GM12873 (cell line): ENCODE results near the gene FDX2.

ENCODE experiments used
- TF ChIP-seq, protein P1 (sequence below): IDR thresholded peaks from 2 replicates; pipeline ENCODE4 v1.5.1; 2012; ENCODE audit warnings: low read depth, mild to moderate bottlenecking, moderate library complexity, low read length, control low read depth; ENCODE audit not compliant: insufficient read depth; ENCODE audit errors: missing control alignments

Gene FDX2

DNA sequence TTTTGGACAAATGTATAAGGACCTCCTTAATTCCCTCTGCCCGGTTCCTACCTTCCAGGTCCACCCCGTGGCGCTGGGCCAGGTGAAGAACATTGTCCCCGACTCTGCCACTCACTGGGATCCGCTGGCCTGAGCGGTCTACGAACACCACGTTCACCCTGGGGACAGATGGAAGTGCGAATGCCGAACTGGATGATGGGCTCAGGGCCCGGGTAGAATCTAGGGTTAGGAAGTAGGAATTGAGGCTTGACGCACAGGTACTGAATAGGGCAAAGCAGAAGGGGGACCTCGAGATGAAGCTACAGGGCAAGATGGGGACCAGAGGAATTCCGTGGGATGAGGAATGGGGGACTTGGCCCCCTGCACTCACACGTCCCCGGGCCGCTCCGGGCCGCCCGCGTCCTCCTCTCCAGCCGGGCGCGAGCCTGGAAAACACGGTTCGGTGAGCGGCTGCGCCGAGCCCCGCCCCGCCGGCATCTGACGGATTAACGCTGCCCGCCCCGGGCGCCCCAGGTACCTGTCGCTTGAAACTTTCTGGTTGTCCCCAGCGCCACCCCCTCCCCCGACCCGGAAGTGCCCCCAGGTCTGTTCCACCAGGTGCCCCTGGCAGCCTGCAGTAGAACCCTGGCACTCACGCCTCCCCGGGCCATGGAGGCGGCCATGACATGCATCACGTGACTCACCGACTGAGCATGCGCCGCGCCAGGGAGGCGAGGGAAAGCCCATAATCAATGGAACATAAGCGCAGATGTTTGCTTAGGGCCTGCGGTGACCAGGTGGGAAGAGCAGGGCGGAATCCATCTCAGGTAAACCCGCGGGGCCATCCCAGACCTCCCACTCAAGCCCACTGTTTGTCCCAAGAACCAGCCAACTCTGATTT, at the start of gene FDX2:
FDX2 (minus strand) TSS at position 681 of the 880 bp plus-strand sequence; CDS start at position 662, 19 bp downstream.
- TF ChIP-seq, protein P1, sequence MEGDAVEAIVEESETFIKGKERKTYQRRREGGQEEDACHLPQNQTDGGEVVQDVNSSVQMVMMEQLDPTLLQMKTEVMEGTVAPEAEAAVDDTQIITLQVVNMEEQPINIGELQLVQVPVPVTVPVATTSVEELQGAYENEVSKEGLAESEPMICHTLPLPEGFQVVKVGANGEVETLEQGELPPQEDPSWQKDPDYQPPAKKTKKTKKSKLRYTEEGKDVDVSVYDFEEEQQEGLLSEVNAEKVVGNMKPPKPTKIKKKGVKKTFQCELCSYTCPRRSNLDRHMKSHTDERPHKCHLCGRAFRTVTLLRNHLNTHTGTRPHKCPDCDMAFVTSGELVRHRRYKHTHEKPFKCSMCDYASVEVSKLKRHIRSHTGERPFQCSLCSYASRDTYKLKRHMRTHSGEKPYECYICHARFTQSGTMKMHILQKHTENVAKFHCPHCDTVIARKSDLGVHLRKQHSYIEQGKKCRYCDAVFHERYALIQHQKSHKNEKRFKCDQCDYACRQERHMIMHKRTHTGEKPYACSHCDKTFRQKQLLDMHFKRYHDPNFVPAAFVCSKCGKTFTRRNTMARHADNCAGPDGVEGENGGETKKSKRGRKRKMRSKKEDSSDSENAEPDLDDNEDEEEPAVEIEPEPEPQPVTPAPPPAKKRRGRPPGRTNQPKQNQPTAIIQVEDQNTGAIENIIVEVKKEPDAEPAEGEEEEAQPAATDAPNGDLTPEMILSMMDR = no peak

DNA sequence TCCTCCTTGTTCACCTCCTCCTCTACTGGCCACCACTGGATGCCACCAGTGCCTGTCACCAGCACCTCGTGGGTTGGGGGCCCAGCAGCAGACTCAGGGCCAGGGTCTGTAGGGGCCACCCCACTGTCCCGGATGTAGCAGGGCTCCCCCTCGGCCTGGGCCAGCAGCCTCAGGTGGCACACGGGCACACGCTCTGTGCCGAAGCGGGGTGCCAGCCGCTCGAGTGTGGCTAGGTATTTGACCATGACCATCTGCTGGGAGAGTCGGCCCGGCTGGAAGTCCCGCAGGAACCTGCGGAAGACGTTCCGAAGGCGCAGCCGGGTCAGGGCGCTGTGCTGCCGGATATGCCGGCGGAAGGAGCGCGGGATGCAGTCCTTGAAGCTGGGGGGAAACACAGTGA, 49.7 kb upstream of the FDX2 start:
- TF ChIP-seq, protein P1 = no peak

DNA sequence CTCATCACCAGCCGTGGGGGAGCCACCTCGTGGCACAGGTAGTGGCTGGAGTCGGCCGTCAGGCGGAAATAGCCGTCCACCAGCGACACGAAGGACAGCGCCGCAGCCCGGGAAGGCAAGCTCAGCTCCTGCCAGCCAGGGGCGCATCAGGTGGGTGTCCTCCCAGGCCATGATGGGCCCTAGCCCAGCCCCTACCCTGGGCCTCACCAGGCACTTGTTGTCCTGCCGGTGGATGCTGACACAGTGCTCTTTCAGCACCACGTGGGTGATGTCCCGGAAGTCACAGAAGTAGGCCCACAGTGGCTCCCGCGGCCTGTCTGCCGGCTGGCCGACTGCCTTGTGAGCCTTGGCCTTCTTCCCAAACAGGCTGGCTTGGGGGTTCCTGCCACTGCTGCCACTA, 48.8 kb upstream of the FDX2 start:
- TF ChIP-seq, protein P1 = no peak

DNA sequence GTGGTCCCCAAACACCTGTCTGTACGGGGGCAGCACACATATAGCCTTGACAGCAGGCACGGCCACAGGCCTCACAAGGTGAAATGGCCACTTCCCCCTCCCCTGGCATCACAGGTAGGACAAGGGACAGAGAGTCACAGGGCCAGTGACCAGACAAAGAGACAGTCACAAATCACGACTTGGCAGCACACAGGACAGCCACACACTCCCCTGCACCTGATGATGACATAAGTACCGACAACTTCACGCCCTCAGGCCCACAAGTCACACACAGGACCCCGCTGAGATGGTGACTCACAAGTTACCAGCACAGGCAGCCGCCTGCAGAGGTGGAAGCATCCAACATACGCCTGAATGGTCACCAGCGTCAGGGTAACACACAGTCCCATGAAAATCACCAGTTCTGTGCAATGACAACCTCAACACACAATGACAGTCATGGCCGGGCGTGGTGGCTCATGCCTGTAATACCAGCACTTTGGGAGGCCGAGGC, 48.0 kb upstream of the FDX2 start:
- TF ChIP-seq, protein P1 = no peak

DNA sequence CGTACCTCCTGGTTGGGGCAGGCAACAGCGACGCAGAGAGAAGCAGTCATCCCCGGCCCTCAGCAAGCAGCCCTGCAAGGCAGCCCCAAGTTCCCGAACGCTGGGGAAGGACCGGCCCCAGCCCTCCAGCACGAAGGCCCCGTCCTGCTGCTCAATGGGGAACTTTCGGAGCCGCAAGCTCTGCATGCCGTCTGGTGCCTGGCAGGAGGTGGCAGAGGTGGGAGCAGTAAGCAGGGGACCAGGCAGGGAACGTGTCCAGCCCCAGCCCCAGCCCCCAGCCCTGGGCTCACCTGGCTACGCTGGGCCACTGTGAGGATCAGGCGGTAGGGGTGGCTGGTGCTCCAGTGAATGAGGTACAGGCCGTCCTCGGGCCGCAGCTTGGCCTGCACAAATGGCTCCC, 46.4 kb upstream of the FDX2 start:
- TF ChIP-seq, protein P1 = no peak

DNA sequence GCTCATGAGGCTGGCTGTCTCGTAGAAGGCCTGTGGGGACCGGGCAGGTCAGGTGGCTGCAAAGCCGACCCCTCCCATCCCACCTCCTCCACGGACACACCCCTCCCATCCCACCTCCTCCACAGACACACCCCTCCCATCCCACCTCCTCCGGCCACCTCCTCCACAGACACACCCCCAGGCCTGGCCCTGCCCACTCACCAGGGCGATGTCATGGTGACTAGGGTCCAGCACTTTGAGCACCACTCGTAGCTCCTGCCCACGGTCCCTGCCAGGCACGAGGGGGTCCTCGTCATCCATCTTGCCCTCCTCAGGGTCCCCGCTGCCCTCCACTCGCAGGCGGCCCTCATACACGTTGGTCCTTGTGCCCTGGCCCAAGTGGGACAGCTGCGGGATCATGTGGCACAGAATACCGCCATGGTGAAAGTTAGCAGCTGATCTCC, 45.8 kb upstream of the FDX2 start:
- TF ChIP-seq, protein P1 = no peak

DNA sequence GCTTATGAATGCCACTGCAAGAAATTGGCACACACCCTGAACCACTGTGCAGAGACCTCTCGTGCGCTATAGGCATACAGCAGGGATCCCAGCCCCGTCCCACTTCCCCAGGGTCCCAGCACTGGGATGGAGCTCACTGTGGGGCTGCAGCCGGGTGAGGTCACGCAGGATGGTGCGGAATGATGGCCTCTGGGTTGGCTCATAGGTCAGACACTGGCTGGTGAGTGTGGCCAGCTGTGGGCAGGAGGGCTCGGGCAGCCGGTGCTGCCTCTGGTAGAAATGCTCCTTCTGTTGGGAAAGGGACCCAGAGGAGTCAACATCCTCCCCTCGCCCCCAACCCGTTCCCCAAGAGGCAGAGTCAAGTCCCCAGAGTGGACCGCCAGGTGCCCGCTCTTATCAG, 40.6 kb upstream of the FDX2 start:
- TF ChIP-seq, protein P1 = no peak
